HepG2 (cell line): ENCODE data around the gene CDHR5. TPM values are rescaled to one million over a fixed set of nuclear protein-coding genes. Genes with fewer than 3 reads are reported as not detected.

Experiments used
- AFF4 ChIP-seq: sonication (generic); formaldehyde crosslinking; IDR thresholded peaks from 2 replicates; pipeline ENCODE4 v1.4.0; 2020; ENCODE audit warnings: missing genetic modification reagents
- ATM ChIP-seq: fragments of 450-650 bp; IDR thresholded peaks from 2 replicates; pipeline ENCODE4 v1.7.1; 2017; ENCODE audit warnings: mild to moderate bottlenecking, borderline replicate concordance
- HOXA9 ChIP-seq: sonication (generic); formaldehyde crosslinking; IDR thresholded peaks from 2 replicates; pipeline ENCODE4 v1.8.1; 2022; ENCODE audit warnings: missing genetic modification reagents, mild to moderate bottlenecking, moderate library complexity, borderline replicate concordance
- KDM1A ChIP-seq: IDR thresholded peaks from 2 replicates; pipeline ENCODE4 v1.6.1; 2016; ENCODE audit warnings: missing compliant biosample characterization
- KDM2A ChIP-seq: sonication (generic); formaldehyde crosslinking; IDR thresholded peaks from 2 replicates; pipeline ENCODE4 v1.4.0; 2020; ENCODE audit warnings: low read depth, missing genetic modification reagents, borderline replicate concordance
- MLX ChIP-seq: IDR thresholded peaks from 2 replicates; pipeline ENCODE4 v1.6.1; 2016
- MTA3 ChIP-seq: sonication (generic); formaldehyde crosslinking; IDR thresholded peaks from 2 replicates; pipeline ENCODE4 v1.4.0; 2020; ENCODE audit warnings: missing genetic modification reagents
- PRDM15 ChIP-seq: sonication (generic); formaldehyde crosslinking; IDR thresholded peaks from 2 replicates; pipeline ENCODE4 v1.4.0; 2020; ENCODE audit warnings: missing genetic modification reagents
- ZNF180 ChIP-seq: sonication (generic); formaldehyde crosslinking; IDR thresholded peaks from 2 replicates; pipeline ENCODE4 v1.4.0; 2020; ENCODE audit warnings: low read depth, missing genetic modification reagents, borderline replicate concordance
- ZNF232 ChIP-seq: sonication (generic); formaldehyde crosslinking; IDR thresholded peaks from 2 replicates; pipeline ENCODE4 v1.4.0; 2020; ENCODE audit warnings: missing genetic modification reagents, borderline replicate concordance
- ZNF44 ChIP-seq: sonication (generic); formaldehyde crosslinking; IDR thresholded peaks from 2 replicates; pipeline ENCODE4 v1.5.1; 2020; ENCODE audit warnings: mild to moderate bottlenecking, missing genetic modification reagents
- ZNF552 ChIP-seq: sonication (generic); formaldehyde crosslinking; IDR thresholded peaks from 2 replicates; pipeline ENCODE4 v1.9.0; 2022; ENCODE audit warnings: missing genetic modification reagents, mild to moderate bottlenecking, borderline replicate concordance
- ZNF619 ChIP-seq: sonication (generic); formaldehyde crosslinking; IDR thresholded peaks from 2 replicates; pipeline ENCODE4 v1.4.0; 2020; ENCODE audit warnings: mild to moderate bottlenecking, missing genetic modification reagents
- ZNF773 ChIP-seq: sonication (generic); formaldehyde crosslinking; IDR thresholded peaks from 2 replicates; pipeline ENCODE4 v1.4.0; 2020; ENCODE audit warnings: missing genetic modification reagents, borderline replicate concordance
- polyA plus RNA-seq, 8 experiments: library from polyadenylated mRNA; depleted of rRNA in 3 of 8; stranded (reverse) in 7 of 8; unstranded in 1 of 8; fragments of >200 nt; fragmentation: Illumina TruSeq in 4 of 8; extraction: Trizol in 4 of 8; gene quantifications; 2 replicates each; pipeline versions ENCODE4 v1.2.1 to v1.2.3, GENCODE V29; 2011 to 2016; ENCODE audit warnings: low read depth in 4 of 8, missing spikeins in 1 of 8, mixed read lengths in 1 of 8; ENCODE audit not compliant: insufficient read depth in 1 of 8
- total RNA-seq, 5 experiments: library from RNA; depleted of rRNA; stranded (reverse); fragments of >200 nt; fragmentation: Illumina TruSeq; extraction: Trizol; gene quantifications; 2 replicates each; pipeline ENCODE4 v1.2.3, GENCODE V29; 2016; ENCODE audit warnings: low read depth in 1 of 5
- TF ChIP-seq, protein P1 (sequence below): sonication (generic); formaldehyde crosslinking; conservative IDR thresholded peaks from 2 replicates; pipeline ENCODE4 v1.4.0; 2020; ENCODE audit warnings: mild to moderate bottlenecking, missing genetic modification reagents, moderate library complexity

The CDHR5 gene
- total and polyA plus RNA-seq, 2 of the 13 experiments (the other 11 are each of a cell fraction or from before 2014, with no cell fraction given), result 0.46 to 0.71 TPM

DNA sequence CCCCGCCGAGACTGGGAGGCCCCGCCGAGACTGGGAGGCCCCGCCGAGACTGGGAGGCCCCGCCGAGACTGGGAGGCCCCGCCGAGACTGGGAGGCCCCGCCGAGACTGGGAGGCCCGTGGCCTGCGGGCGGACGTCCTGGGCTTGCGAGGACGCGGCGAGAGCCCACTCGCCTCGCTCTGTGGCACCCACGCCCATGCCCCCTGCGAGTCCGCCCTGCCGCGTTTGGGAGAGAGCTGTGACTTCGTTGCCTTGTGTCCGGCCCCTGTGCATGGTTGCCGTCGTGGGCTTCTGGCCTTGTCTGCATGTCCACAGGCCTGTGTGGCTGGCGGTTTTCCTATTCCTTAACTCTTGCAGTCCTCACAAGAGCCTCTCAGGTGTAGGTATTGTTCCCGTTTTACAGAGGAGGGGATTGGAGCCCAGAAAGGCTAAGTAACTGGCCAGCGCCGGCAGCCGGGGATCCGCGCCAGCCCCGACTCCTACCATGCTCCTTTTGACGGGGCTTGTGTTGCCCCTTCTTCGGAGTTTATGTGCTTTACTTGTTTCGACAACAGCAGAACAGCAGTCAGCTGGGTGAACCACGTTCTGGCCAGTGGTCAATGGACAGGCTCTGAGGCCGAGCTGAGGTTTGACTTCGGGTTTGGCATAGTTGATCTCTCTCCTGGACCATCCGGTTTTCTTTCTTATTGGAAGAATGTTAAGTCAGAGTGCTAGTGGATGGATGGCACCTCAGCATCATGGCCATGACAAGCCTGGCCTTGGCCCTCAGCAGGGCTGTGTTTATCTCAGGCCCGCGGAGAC lies 47.7 kb downstream of the CDHR5 start (continued):
- TF ChIP-seq AFF4 (CRISPR knock-in tag), result no peak
- no peak for TF ChIP-seq ZNF552 (CRISPR knock-in tag)
- no peak for TF ChIP-seq KDM1A
- no peak for TF ChIP-seq ZNF619
- no peak for TF ChIP-seq HOXA9
- no peak for TF ChIP-seq ZNF773
- TF ChIP-seq ZNF232 (CRISPR knock-in tag), result no peak
- no peak for TF ChIP-seq ZNF44 (CRISPR knock-in tag)
- TF ChIP-seq ATM, result no peak
- no peak for TF ChIP-seq ZNF180 (CRISPR knock-in tag)
- TF ChIP-seq KDM2A (CRISPR knock-in tag), result no peak
- TF ChIP-seq, protein P1, sequence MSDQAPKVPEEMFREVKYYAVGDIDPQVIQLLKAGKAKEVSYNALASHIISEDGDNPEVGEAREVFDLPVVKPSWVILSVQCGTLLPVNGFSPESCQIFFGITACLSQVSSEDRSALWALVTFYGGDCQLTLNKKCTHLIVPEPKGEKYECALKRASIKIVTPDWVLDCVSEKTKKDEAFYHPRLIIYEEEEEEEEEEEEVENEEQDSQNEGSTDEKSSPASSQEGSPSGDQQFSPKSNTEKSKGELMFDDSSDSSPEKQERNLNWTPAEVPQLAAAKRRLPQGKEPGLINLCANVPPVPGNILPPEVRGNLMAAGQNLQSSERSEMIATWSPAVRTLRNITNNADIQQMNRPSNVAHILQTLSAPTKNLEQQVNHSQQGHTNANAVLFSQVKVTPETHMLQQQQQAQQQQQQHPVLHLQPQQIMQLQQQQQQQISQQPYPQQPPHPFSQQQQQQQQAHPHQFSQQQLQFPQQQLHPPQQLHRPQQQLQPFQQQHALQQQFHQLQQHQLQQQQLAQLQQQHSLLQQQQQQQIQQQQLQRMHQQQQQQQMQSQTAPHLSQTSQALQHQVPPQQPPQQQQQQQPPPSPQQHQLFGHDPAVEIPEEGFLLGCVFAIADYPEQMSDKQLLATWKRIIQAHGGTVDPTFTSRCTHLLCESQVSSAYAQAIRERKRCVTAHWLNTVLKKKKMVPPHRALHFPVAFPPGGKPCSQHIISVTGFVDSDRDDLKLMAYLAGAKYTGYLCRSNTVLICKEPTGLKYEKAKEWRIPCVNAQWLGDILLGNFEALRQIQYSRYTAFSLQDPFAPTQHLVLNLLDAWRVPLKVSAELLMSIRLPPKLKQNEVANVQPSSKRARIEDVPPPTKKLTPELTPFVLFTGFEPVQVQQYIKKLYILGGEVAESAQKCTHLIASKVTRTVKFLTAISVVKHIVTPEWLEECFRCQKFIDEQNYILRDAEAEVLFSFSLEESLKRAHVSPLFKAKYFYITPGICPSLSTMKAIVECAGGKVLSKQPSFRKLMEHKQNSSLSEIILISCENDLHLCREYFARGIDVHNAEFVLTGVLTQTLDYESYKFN (CRISPR knock-in tag), result no peak
- no peak for TF ChIP-seq PRDM15 (CRISPR knock-in tag)
- TF ChIP-seq MLX (CRISPR knock-in tag), result no peak
- TF ChIP-seq MTA3, result no peak
